ENCODE results near the gene TMEM154. TPM values are rescaled to one million over a fixed set of nuclear protein-coding genes. Genes with fewer than 3 reads are reported as not detected.

TMEM154 gene
- total RNA-seq, 1 experiment from 2014 or later: 34.5 TPM

- no peak overlapping the region for H2AFZ ChIP-seq
- no peaks in the 10 kb centered on the region for H3F3A ChIP-seq (ENCODE audit: insufficient read depth, low read depth)
- no peak overlapping the region for H3K4me2 ChIP-seq
- H3K4me3 ChIP-seq: no peak overlapping the region
- no peaks in the 10 kb centered on the region for H3K36me3 ChIP-seq (ENCODE audit: low read depth)
- H3K27ac ChIP-seq: no peak overlapping the region
- intact Hi-C loops (cut with micrococcal nuclease; ENCODE audit: unreplicated experiment): no loop called here
- BruUV-seq (replicated peaks): no TSS peak
- no peaks in the 10 kb centered on the region for H3K4me1 ChIP-seq (replicated peaks; ENCODE audit: insufficient read depth)
- no peaks in the 10 kb centered on the region for H4K20me1 ChIP-seq (ENCODE audit: insufficient read depth)
- no peaks in the 10 kb centered on the region for H3K79me2 ChIP-seq (ENCODE audit: low read depth)
- H3K9me2 ChIP-seq (ENCODE audit: insufficient read depth): no peaks in the 10 kb centered on the region
- ChIA-PET CTCF (interaction anchor here (0.6 kb wide), 1 partner anchor 295 kb away, joined by 8 read pairs; no protein-coding TSS in a partner anchor), POLR2A (ENCODE audit: unreplicated experiment) (no interaction called here)
- H3K27me3 ChIP-seq (ENCODE audit: insufficient read depth, low read depth): no peaks in the 10 kb centered on the region
- TF ChIP-seq, protein P1, sequence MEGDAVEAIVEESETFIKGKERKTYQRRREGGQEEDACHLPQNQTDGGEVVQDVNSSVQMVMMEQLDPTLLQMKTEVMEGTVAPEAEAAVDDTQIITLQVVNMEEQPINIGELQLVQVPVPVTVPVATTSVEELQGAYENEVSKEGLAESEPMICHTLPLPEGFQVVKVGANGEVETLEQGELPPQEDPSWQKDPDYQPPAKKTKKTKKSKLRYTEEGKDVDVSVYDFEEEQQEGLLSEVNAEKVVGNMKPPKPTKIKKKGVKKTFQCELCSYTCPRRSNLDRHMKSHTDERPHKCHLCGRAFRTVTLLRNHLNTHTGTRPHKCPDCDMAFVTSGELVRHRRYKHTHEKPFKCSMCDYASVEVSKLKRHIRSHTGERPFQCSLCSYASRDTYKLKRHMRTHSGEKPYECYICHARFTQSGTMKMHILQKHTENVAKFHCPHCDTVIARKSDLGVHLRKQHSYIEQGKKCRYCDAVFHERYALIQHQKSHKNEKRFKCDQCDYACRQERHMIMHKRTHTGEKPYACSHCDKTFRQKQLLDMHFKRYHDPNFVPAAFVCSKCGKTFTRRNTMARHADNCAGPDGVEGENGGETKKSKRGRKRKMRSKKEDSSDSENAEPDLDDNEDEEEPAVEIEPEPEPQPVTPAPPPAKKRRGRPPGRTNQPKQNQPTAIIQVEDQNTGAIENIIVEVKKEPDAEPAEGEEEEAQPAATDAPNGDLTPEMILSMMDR (conservative IDR thresholded peaks at IDR 0.05): no peak
- no peak for TF ChIP-seq EZH2 (IDR thresholded peaks at IDR 0.05; ENCODE audit: low read depth)
- no peak for DNase-seq
- H3K9me3 ChIP-seq (ENCODE audit: insufficient read depth, low read depth): no peaks in the 10 kb centered on the region
Measured at GRCh38 chr4:152689615-152690501, 10.1 kb upstream of the TMEM154 start.

DNA sequence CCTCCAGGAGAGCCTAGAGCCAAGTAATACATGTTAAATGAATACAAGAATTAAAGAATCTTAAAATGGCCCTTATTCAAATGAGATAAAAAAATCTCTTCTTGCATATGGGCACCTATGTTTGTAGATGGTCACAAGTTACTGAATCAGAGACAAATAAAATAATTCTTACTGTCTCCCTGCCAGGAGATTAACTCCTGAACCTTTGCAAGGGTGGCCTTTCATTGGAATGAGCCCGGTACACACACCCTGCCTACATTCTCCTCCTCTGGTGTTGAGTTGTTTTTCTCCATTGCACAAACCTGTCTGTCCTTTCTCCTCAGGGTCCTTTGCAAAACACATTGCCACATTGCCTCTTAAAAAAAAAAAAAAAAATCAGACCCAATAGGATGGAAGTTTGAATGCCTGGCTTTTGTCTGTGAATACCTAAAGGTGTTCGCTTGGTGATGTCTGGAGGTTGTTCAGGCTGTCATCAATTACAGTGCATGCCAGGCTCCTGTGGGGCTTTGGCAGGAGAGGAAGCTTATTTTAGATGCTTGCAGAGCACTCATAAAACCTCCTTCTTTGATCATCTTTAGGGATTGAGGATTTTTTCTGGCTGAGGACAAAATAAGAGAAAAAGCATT lies 8.3 kb upstream of the TMEM154 start:
- Histone ChIP-seq H3K4me1 (replicated peaks; ENCODE audit: insufficient read depth) (no peaks in the 10 kb centered on the region), H3K27ac (no peak overlapping the region), H4K20me1 (ENCODE audit: insufficient read depth) (no peaks in the 10 kb centered on the region), H3K27me3 (ENCODE audit: insufficient read depth, low read depth) (no peaks in the 10 kb centered on the region), H3F3A (ENCODE audit: insufficient read depth, low read depth) (no peaks in the 10 kb centered on the region), H3K4me3 (no peak overlapping the region), H2AFZ (no peak overlapping the region), H3K36me3 (ENCODE audit: low read depth) (no peaks in the 10 kb centered on the region), H3K4me2 (no peak overlapping the region), H3K9me2 (ENCODE audit: insufficient read depth) (no peaks in the 10 kb centered on the region), H3K9me3 (ENCODE audit: insufficient read depth, low read depth) (no peaks in the 10 kb centered on the region), H3K79me2 (ENCODE audit: low read depth) (no peaks in the 10 kb centered on the region)
- CTCF ChIA-PET: no interaction called here
- DNase-seq: no peak
- no peak for TF ChIP-seq EZH2 (IDR thresholded peaks at IDR 0.05; ENCODE audit: low read depth)
- TF ChIP-seq, protein P1 (conservative IDR thresholded peaks at IDR 0.05): no peak
- POLR2A ChIA-PET (ENCODE audit: unreplicated experiment): no interaction called here
- intact Hi-C loops (cut with micrococcal nuclease; ENCODE audit: unreplicated experiment): no loop called here
- BruUV-seq (replicated peaks): no TSS peak

DNA sequence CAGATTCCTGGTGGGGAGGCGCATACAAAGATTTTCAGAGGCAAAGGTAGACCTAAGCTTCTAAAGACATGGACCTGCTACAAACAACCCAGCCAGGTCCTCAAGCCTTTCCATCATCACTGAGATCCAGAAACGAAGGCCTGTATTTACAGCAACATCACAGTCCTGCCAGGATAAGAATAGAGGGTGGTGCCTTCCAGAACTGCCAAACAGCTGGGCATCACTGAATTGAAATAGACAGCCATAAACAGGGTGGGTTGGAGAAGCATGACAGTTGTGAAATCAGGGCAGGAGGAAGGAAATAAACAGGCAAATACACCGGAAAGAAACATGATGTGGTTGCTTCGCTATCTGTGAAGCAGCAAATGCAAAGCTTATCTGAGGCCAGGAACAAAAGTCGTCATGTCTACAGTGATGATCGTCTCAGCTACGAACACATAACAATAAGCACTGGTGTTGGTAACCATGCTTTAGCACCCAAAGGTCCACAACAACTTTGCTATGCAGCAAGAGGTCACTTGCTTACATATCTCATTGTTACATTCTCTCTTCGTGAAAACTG lies 6.7 kb upstream of the TMEM154 start:
- Histone ChIP-seq H3K4me1 (replicated peaks; ENCODE audit: insufficient read depth) (peaks cover 6% of the 10 kb centered on the region), H3K4me3 (no peak overlapping the region), H3K27ac (no peak overlapping the region), H3F3A (ENCODE audit: insufficient read depth, low read depth) (peaks cover 5% of the 10 kb centered on the region; the same call in 1 of the 2 replicates), H3K79me2 (ENCODE audit: low read depth) (no peaks in the 10 kb centered on the region), H3K9me2 (ENCODE audit: insufficient read depth) (no peaks in the 10 kb centered on the region), H3K27me3 (ENCODE audit: insufficient read depth, low read depth) (no peaks in the 10 kb centered on the region), H3K4me2 (no peak overlapping the region), H3K36me3 (ENCODE audit: low read depth) (no peaks in the 10 kb centered on the region), H2AFZ (no peak overlapping the region), H4K20me1 (ENCODE audit: insufficient read depth) (no peaks in the 10 kb centered on the region), H3K9me3 (ENCODE audit: insufficient read depth, low read depth) (no peaks in the 10 kb centered on the region)
- CTCF ChIA-PET: interaction anchor here (0.6 kb wide), 1 partner anchor 185 kb away, joined by 5 read pairs; no protein-coding TSS in a partner anchor
- no peak for DNase-seq
- no TSS peak for BruUV-seq (replicated peaks)
- POLR2A ChIA-PET (ENCODE audit: unreplicated experiment): no interaction called here
- intact Hi-C loops (cut with micrococcal nuclease; ENCODE audit: unreplicated experiment): no loop called here
- TF ChIP-seq, protein P1 (conservative IDR thresholded peaks at IDR 0.05): no peak
- no peak for TF ChIP-seq EZH2 (IDR thresholded peaks at IDR 0.05; ENCODE audit: low read depth)
